Neural progenitor cell (in vitro differentiated cells): ENCODE data around the gene MAPK13.

ENCODE experiments used
- CTCF ChIP-seq: fragments of 200-600 bp; sonication (generic); IDR thresholded peaks from 2 replicates; pipeline ENCODE4 v1.5.1; 2017; ENCODE audit warnings: antibody characterized with exemption, mild to moderate bottlenecking
- EZH2 ChIP-seq: fragments of 200-600 bp; sonication (generic); IDR thresholded peaks from 2 replicates; pipeline ENCODE4 v1.6.1; 2017; ENCODE audit warnings: antibody characterized with exemption, mild to moderate bottlenecking, moderate library complexity
- EZH2phosphoT487 ChIP-seq: fragments of 200-600 bp; sonication (generic); IDR thresholded peaks from 2 replicates; pipeline ENCODE4 v1.6.1; 2017; ENCODE audit warnings: antibody characterized with exemption

GRCh38 chr6:36129941-36130666 lies at the start of gene MAPK13:
- TF ChIP-seq CTCF (no peak), EZH2 (no peak), EZH2phosphoT487 (no peak)
